GM18517 (cell line): Measurements from ENCODE around the gene DBNL.

Experiments used
- ATAC-seq: cut with Tn5 transposase; IDR thresholded peaks from one replicate; pipeline ENCODE4 v1.9.1; 2021; ENCODE audit warnings: mild to moderate bottlenecking, moderate library complexity; ENCODE audit not compliant: unreplicated experiment

Gene DBNL

GRCh38 chr7:44076101-44076895, 31.8 kb downstream of the DBNL start:
- ATAC-seq: no peak

GRCh38 chr7:44077061-44077460, 32.6 kb downstream of the DBNL start:
- no peak for ATAC-seq

GRCh38 chr7:44077681-44078091, 33.2 kb downstream of the DBNL start:
- ATAC-seq: no peak

GRCh38 chr7:44078521-44078920, 34.0 kb downstream of the DBNL start:
- ATAC-seq: no peak

GRCh38 chr7:44079331-44080021, 35.0 kb downstream of the DBNL start:
- ATAC-seq: no peak

- no peak for ATAC-seq
These were observed 35.6 kb downstream of the DBNL start for GRCh38 chr7:44080118-44080517.

- no peak for ATAC-seq
These were observed 36.3 kb downstream of the DBNL start for GRCh38 chr7:44080686-44081265.

GRCh38 chr7:44081266-44081748, 36.8 kb downstream of the DBNL start:
- ATAC-seq: no peak

GRCh38 chr7:44082541-44083207, 38.2 kb downstream of the DBNL start:
- ATAC-seq: peak; percentile 86

GRCh38 chr7:44083796-44084195, 39.3 kb downstream of the DBNL start:
- ATAC-seq: no peak

GRCh38 chr7:44084701-44085100, 40.2 kb downstream of the DBNL start:
- no peak for ATAC-seq

- ATAC-seq: no peak
These were observed 41.0 kb downstream of the DBNL start for GRCh38 chr7:44085546-44085945.

GRCh38 chr7:44086627-44087026, 42.1 kb downstream of the DBNL start:
- no peak for ATAC-seq

GRCh38 chr7:44087911-44088838, 43.7 kb downstream of the DBNL start:
- no peak for ATAC-seq

- ATAC-seq: no peak
These were observed 48.7 kb downstream of the DBNL start for GRCh38 chr7:44093102-44093641.

GRCh38 chr7:44094365-44094764, 49.9 kb downstream of the DBNL start:
- ATAC-seq: no peak

- no peak for ATAC-seq
These were observed 50.5 kb downstream of the DBNL start for GRCh38 chr7:44094883-44095592.

- ATAC-seq: no peak
These were observed 51.3 kb downstream of the DBNL start for GRCh38 chr7:44095781-44096180.

- no peak for ATAC-seq
These were observed 51.9 kb downstream of the DBNL start for GRCh38 chr7:44096326-44096881.
